Calu3 (cell line): ENCODE measurements around the gene PHF2. TPM values are rescaled to one million over a fixed set of nuclear protein-coding genes. Genes with fewer than 3 reads are reported as not detected.

Experiments
- BruUV-seq: library from RNA; stranded (reverse); fragments of 400-500 nt; replicated peaks from 2 replicates; lab custom pipeline; 2021; lab: Mats Ljungman, UMichigan
- CTCF ChIA-PET: fragments of 300-600 bp; sonication (Branson Sonifier 250); formaldehyde crosslinking; loops from one replicate; lab custom pipeline; 2022; ENCODE audit warnings: antibody characterized with exemption; lab: Charles Lee
- DNase-seq: peaks from one replicate; pipeline ENCODE4 v3.0.0; 2022
- H3K27ac Mint-ChIP-seq: one replicate; pipeline ENCODE4 v1.8.0; 2022; ENCODE audit warnings: mixed read lengths; ENCODE audit not compliant: unreplicated experiment
- H3K27me3 Mint-ChIP-seq: one replicate; pipeline ENCODE4 v1.8.0; 2022; ENCODE audit warnings: mixed read lengths; ENCODE audit not compliant: unreplicated experiment
- H3K36me3 Mint-ChIP-seq: one replicate; pipeline ENCODE4 v1.8.0; 2022; ENCODE audit warnings: mild to moderate bottlenecking, moderate library complexity, mixed read lengths; ENCODE audit not compliant: insufficient read depth, unreplicated experiment
- H3K4me1 Mint-ChIP-seq: one replicate; pipeline ENCODE4 v1.8.0; 2022; ENCODE audit warnings: mild to moderate bottlenecking, low read depth, mixed read lengths; ENCODE audit not compliant: unreplicated experiment
- H3K4me3 Mint-ChIP-seq: one replicate; pipeline ENCODE4 v1.8.0; 2022; ENCODE audit warnings: mild to moderate bottlenecking, low read depth, moderate library complexity, mixed read lengths; ENCODE audit not compliant: unreplicated experiment
- H3K9me3 Mint-ChIP-seq: one replicate; pipeline ENCODE4 v1.8.0; 2022; ENCODE audit warnings: low read depth, mixed read lengths; ENCODE audit not compliant: unreplicated experiment
- intact Hi-C: fragments of 100-400 bp; cut with micrococcal nuclease; formaldehyde crosslinking; loops from one replicate; pipeline ENCODE4 v1.10.0; 2022; ENCODE audit not compliant: unreplicated experiment
- total RNA-seq: library from RNA; stranded (reverse); gene quantifications from 2 replicates; pipeline ENCODE4 v1.2.3, GENCODE V29; 2022
- TF ChIP-seq, protein P1 (sequence below): fragments of 200-600 bp; IDR thresholded peaks from one replicate; pipeline ENCODE4 v1.8.0; 2022; ENCODE audit warnings: antibody characterized with exemption; ENCODE audit not compliant: unreplicated experiment

PHF2 gene
- total RNA-seq, 1 experiment from 2014 or later, result 13.9 TPM

DNA sequence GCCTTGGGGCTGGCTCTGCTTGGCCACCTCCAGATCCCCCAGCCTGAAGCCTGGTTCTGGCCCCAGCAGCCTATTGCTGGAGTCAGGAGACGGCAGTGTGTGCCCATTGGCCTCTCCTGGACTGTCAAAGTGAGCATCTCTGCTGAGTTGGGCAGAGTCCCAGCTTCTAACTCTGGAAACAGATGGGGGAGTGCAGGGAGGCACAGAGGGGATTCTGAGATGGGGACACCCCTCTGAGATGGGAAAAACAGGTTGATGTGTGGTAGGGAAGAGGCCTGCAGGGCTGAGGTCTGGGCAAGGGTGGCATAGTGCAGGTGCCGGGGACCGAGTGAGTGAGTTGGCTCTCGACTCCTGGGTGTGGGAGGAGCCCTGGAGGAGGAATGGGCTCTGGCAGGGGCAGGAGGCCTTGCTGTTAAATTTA, 27.5 kb downstream of the PHF2 start:
- no peak overlapping the region for H3K27ac Mint-ChIP-seq
- no peak overlapping the region for H3K4me3 Mint-ChIP-seq
- H3K9me3 Mint-ChIP-seq, result peaks cover 6% of the 10 kb centered on the region
- H3K36me3 Mint-ChIP-seq, result no peaks in the 10 kb centered on the region
- CTCF ChIA-PET, result no interaction called here
- TF ChIP-seq, protein P1, sequence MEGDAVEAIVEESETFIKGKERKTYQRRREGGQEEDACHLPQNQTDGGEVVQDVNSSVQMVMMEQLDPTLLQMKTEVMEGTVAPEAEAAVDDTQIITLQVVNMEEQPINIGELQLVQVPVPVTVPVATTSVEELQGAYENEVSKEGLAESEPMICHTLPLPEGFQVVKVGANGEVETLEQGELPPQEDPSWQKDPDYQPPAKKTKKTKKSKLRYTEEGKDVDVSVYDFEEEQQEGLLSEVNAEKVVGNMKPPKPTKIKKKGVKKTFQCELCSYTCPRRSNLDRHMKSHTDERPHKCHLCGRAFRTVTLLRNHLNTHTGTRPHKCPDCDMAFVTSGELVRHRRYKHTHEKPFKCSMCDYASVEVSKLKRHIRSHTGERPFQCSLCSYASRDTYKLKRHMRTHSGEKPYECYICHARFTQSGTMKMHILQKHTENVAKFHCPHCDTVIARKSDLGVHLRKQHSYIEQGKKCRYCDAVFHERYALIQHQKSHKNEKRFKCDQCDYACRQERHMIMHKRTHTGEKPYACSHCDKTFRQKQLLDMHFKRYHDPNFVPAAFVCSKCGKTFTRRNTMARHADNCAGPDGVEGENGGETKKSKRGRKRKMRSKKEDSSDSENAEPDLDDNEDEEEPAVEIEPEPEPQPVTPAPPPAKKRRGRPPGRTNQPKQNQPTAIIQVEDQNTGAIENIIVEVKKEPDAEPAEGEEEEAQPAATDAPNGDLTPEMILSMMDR, result no peak
- BruUV-seq, result no TSS peak
- H3K4me1 Mint-ChIP-seq, result peaks cover 20% of the 10 kb centered on the region
- intact Hi-C loops, result no loop called here
- no peaks in the 10 kb centered on the region for H3K27me3 Mint-ChIP-seq
- no peak for DNase-seq

DNA sequence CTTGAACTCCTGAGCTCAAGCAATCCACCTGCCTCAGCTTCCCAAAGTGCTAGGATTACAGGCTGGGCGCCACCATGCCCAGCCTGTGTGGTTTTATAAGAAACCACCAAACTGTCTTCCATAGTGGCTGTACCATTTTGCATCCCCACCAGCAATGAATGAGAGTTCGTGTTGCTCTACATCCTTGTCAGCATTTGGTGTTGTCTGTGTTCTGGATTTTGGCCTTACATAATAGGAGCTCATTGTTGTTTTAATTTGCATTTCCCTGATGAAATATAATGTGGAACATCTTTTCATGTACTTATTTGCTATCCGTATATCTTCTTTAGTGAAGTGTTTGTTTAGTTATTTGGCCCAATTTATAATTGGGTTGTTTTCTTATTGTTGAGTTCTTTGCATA, 29.8 kb downstream of the PHF2 start:
- TF ChIP-seq, protein P1, result no peak
- intact Hi-C loops, result no loop called here
- no peak overlapping the region for H3K4me3 Mint-ChIP-seq
- CTCF ChIA-PET, result interaction anchor here (0.6 kb wide), 1 partner anchor 10 kb away, joined by 3 read pairs; no protein-coding TSS in a partner anchor
- H3K4me1 Mint-ChIP-seq, result peaks cover 2% of the 10 kb centered on the region
- H3K27ac Mint-ChIP-seq, result no peak overlapping the region
- no peaks in the 10 kb centered on the region for H3K27me3 Mint-ChIP-seq
- peaks cover 3% of the 10 kb centered on the region for H3K36me3 Mint-ChIP-seq
- BruUV-seq, result no TSS peak
- no peak for DNase-seq
- peaks cover 10% of the 10 kb centered on the region for H3K9me3 Mint-ChIP-seq

DNA sequence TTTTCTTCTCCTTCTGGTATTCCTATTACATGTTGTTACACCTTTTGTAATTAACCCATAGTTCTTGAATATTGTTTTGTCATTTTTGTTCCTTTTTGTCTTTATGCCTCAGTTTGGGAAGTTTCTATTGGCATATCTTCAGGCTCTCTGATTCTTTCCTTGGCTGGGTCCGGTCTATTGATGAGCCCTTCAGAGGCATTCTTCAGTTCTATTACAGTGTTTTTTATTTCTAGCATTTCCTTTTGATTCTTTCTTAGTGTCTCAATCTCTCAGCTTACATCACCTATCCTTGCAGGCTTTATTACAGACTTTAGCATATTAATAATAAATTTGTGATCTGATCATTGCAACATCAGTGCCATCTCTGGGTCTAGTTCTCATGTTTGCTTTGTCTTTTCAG, 33.8 kb downstream of the PHF2 start:
- TF ChIP-seq, protein P1, result no peak
- no peaks in the 10 kb centered on the region for H3K27me3 Mint-ChIP-seq
- H3K4me1 Mint-ChIP-seq, result no peaks in the 10 kb centered on the region
- no peak overlapping the region for H3K27ac Mint-ChIP-seq
- no TSS peak for BruUV-seq
- DNase-seq, result no peak
- peaks cover 3% of the 10 kb centered on the region for H3K36me3 Mint-ChIP-seq
- intact Hi-C loops, result no loop called here
- CTCF ChIA-PET, result no interaction called here
- peaks cover 10% of the 10 kb centered on the region for H3K9me3 Mint-ChIP-seq
- no peak overlapping the region for H3K4me3 Mint-ChIP-seq

DNA sequence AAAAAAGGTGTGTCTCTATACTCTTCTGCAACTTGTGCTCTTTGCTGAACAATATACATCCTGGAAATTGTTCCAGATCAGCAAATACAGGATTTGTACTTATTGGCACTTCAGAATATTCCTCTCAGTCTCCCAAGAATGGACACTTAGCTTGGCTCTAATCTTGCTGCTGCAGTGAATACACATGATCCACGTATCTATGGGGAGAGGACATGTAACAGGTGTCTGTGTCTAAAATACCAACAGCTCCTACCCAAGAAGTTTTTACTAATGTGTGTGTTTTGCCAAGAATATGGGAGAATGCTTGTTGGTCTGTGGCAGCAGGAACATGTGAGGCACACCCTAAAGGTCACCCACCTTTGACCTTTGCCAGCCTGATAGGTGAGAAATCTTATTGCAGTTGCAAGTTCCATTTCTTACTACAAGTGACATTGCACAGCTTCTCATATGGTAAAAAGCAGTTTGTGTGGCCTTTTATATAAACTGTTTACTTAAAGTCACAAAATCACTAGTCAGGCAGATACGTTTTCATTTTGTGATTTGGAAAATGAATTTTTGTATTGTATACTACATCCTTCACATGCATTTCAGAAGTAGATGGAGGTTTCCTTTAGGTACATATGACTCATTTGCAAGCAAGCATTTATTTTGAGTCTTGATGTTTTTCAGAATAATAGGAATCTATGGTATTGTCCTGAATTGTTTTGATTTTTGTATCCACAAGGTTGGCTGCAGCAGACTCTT, 35.8 kb downstream of the PHF2 start:
- TF ChIP-seq, protein P1, result no peak
- CTCF ChIA-PET, result no interaction called here
- Mint-ChIP-seq H3K36me3 (peaks cover 3% of the 10 kb centered on the region), H3K4me3 (no peak overlapping the region), H3K27ac (no peak overlapping the region), H3K27me3 (no peaks in the 10 kb centered on the region), H3K9me3 (peaks cover 7% of the 10 kb centered on the region), H3K4me1 (no peaks in the 10 kb centered on the region)
- intact Hi-C loops, result no loop called here
- no peak for DNase-seq
- BruUV-seq, result no TSS peak
